Neutrophil (primary cell): Measurements from ENCODE around the gene TBC1D5.

Experiments
- H3K27ac ChIP-seq: fragments of 200-600 bp; sonication (generic); 2 replicates; pipeline ENCODE4 v1.5.1; 2016; ENCODE audit warnings: mild to moderate bottlenecking, moderate library complexity
- H3K27me3 ChIP-seq: fragments of 200-600 bp; sonication (generic); 2 replicates; pipeline ENCODE4 v1.6.0; 2016; ENCODE audit warnings: mild to moderate bottlenecking
- H3K36me3 ChIP-seq: fragments of 200-600 bp; sonication (generic); 2 replicates; pipeline ENCODE4 v1.5.1; 2017
- H3K4me1 ChIP-seq, 2 experiments: fragments of 200-600 bp in 1 of 2; sonication (generic) in 1 of 2; 1 replicate in 1 of 2; 2 replicates in 1 of 2; pipeline versions ENCODE4 v1.5.1 to v1.6.1; 2013 to 2016; ENCODE audit warnings: low read depth in 1 of 2, low read length in 1 of 2, mild to moderate bottlenecking in 1 of 2, moderate library complexity in 1 of 2; ENCODE audit not compliant: control insufficient read depth in 1 of 2, insufficient read depth in 1 of 2
- H3K4me3 ChIP-seq, 2 experiments: fragments of 200-600 bp in 1 of 2; sonication (generic) in 1 of 2; 1 replicate in 1 of 2; 2 replicates in 1 of 2; pipeline ENCODE4 v1.5.1; 2013 to 2016; ENCODE audit warnings: low read depth in 1 of 2, low read length in 1 of 2, mild to moderate bottlenecking in 1 of 2, moderate library complexity in 1 of 2
- H3K9me3 ChIP-seq: fragments of 200-600 bp; sonication (generic); 2 replicates; pipeline ENCODE4 v1.5.1; 2016
- CTCF ChIP-seq: fragments of 200-600 bp; sonication (generic); IDR thresholded peaks from 2 replicates; pipeline ENCODE4 v1.5.1; 2016; ENCODE audit warnings: antibody characterized with exemption

Gene TBC1D5

GRCh38 chr3:17162116-17162515, 580.3 kb downstream of the TBC1D5 start:
- Histone ChIP-seq H3K36me3 (peaks cover 96% of the 10 kb centered on the region), H3K27me3 (no peaks in the 10 kb centered on the region), H3K4me3 (no peak overlapping the region), H3K4me1 (no peaks in the 10 kb centered on the region), H3K27ac (no peak overlapping the region), H3K9me3 (no peaks in the 10 kb centered on the region)
- no peak for TF ChIP-seq CTCF

- H3K27ac ChIP-seq, result no peak overlapping the region
- peaks cover 96% of the 10 kb centered on the region for H3K36me3 ChIP-seq
- H3K9me3 ChIP-seq, result no peaks in the 10 kb centered on the region
- TF ChIP-seq CTCF, result no peak
- no peak overlapping the region for H3K4me3 ChIP-seq
- H3K4me1 ChIP-seq, result no peaks in the 10 kb centered on the region
- no peaks in the 10 kb centered on the region for H3K27me3 ChIP-seq
These were observed 581.8 kb downstream of the TBC1D5 start for GRCh38 chr3:17160597-17160996.

- no peaks in the 10 kb centered on the region for H3K27me3 ChIP-seq
- no peak overlapping the region for H3K4me3 ChIP-seq
- TF ChIP-seq CTCF, result no peak
- no peaks in the 10 kb centered on the region for H3K4me1 ChIP-seq
- no peaks in the 10 kb centered on the region for H3K9me3 ChIP-seq
- H3K27ac ChIP-seq, result no peak overlapping the region
- peaks cover 96% of the 10 kb centered on the region for H3K36me3 ChIP-seq
These were observed 583.3 kb downstream of the TBC1D5 start for GRCh38 chr3:17158941-17159682.

- H3K9me3 ChIP-seq, result no peaks in the 10 kb centered on the region
- no peak overlapping the region for H3K4me3 ChIP-seq
- H3K36me3 ChIP-seq, result peaks cover 98% of the 10 kb centered on the region
- H3K27ac ChIP-seq, result no peak overlapping the region
- H3K27me3 ChIP-seq, result no peaks in the 10 kb centered on the region
- TF ChIP-seq CTCF, result no peak
- H3K4me1 ChIP-seq, result no peaks in the 10 kb centered on the region
These were observed 584.7 kb downstream of the TBC1D5 start for GRCh38 chr3:17157713-17158112.

- Histone ChIP-seq H3K27ac (no peak overlapping the region), H3K36me3 (peaks cover 90% of the 10 kb centered on the region), H3K27me3 (no peaks in the 10 kb centered on the region), H3K4me3 (no peak overlapping the region), H3K9me3 (no peaks in the 10 kb centered on the region), H3K4me1 (no peaks in the 10 kb centered on the region)
- TF ChIP-seq CTCF, result no peak
These were observed 585.6 kb downstream of the TBC1D5 start for GRCh38 chr3:17156864-17157263.
